22Rv1 (cell line): ENCODE results near the gene TENT4A.

Experiments used
- H3K27ac ChIP-seq: fragments of 450-650 bp; 2 replicates; pipeline ENCODE4 v1.5.1; 2017
- CTCF ChIP-seq: fragments of 450-650 bp; IDR thresholded peaks from 2 replicates; pipeline ENCODE4 v1.5.1; 2017; ENCODE audit warnings: mild to moderate bottlenecking
- ZFX ChIP-seq: fragments of 450-650 bp; IDR thresholded peaks from 2 replicates; pipeline ENCODE4 v1.6.1; 2017; ENCODE audit warnings: antibody characterized with exemption, borderline replicate concordance

The TENT4A gene

GRCh38 chr5:6731465-6732237 lies 18.4 kb downstream of the TENT4A start:
- no peak for TF ChIP-seq ZFX
- TF ChIP-seq CTCF: no peak
- H3K27ac ChIP-seq: no peak overlapping the region

GRCh38 chr5:6732634-6733410 lies 19.6 kb downstream of the TENT4A start:
- H3K27ac ChIP-seq: no peak overlapping the region
- TF ChIP-seq CTCF: no peak
- TF ChIP-seq ZFX: no peak

GRCh38 chr5:6733411-6734242 lies 20.4 kb downstream of the TENT4A start:
- no peak overlapping the region for H3K27ac ChIP-seq
- TF ChIP-seq CTCF (no peak), ZFX (no peak)

GRCh38 chr5:6734243-6734700 lies 21.0 kb downstream of the TENT4A start:
- TF ChIP-seq ZFX (no peak), CTCF (no peak)
- H3K27ac ChIP-seq: no peak overlapping the region

GRCh38 chr5:6734781-6735180 lies 21.5 kb downstream of the TENT4A start:
- no peak for TF ChIP-seq ZFX
- TF ChIP-seq CTCF: no peak
- no peak overlapping the region for H3K27ac ChIP-seq

GRCh38 chr5:6736106-6736505 lies 22.9 kb downstream of the TENT4A start:
- H3K27ac ChIP-seq: no peak overlapping the region
- TF ChIP-seq ZFX: no peak
- no peak for TF ChIP-seq CTCF
